Measurements from ENCODE around the gene C6. TPM values are rescaled to one million over a fixed set of nuclear protein-coding genes. Genes with fewer than 3 reads are reported as not detected.
A peak's percentile ranks its signal among the peaks of the same experiment; 100 is the strongest.

The C6 gene
- total and polyA plus RNA-seq, 2 of the 13 experiments (the other 11 are each of a cell fraction or from before 2014, with no cell fraction given) = 0.28 to 4.7 TPM

GRCh38 chr5:41194339-41194738, 19.0 kb downstream of the C6 start (continued):
- TF ChIP-seq AHDC1 (CRISPR knock-in tag; IDR thresholded peaks at IDR 0.05; ENCODE audit: borderline replicate concordance) = no peak
- no peak for TF ChIP-seq HMGXB4 (CRISPR knock-in tag; IDR thresholded peaks at IDR 0.05; ENCODE audit: borderline replicate concordance in 1 of 2, low read depth in 1 of 2)

GRCh38 chr5:41193456-41194205, 19.7 kb downstream of the C6 start:
- no peak overlapping the region for H3K27ac ChIP-seq (ENCODE audit: extremely low read length, insufficient read depth, low read length)
- no peak overlapping the region for H3K9ac ChIP-seq (ENCODE audit: insufficient read depth, low read depth, low read length)
- intact Hi-C loops (cut with micrococcal nuclease; ENCODE audit: unreplicated experiment) = loop anchor here (5.0 kb wide), 1 partner anchor 1486 kb away; no protein-coding TSS in a partner anchor
- ATAC-seq = peak; percentile 75
- peak; percentile 58 for DNase-seq (ENCODE audit: low spot score)
- peaks cover 7% of the 10 kb centered on the region; the same call in 1 of the 2 replicates for H3K4me1 ChIP-seq (ENCODE audit: insufficient read depth, low read length)
- peak; percentile 36 for FAIRE-seq
- no TSS peak for BruUV-seq (replicated peaks)
- H3K36me3 ChIP-seq (replicated peaks in 1 of 2; ENCODE audit: control insufficient read depth in 1 of 2, insufficient read depth in 2 of 2, low read length in 2 of 2) = no peaks in the 10 kb centered on the region
- H3K9me3 ChIP-seq (ENCODE audit: low read length) = no peaks in the 10 kb centered on the region
- no peak overlapping the region for H3K4me3 ChIP-seq (replicated peaks in 1 of 3; ENCODE audit: insufficient read depth in 1 of 3, low read depth in 2 of 3, low read length in 3 of 3)
- H3K79me2 ChIP-seq (ENCODE audit: insufficient read depth, low read length) = no peaks in the 10 kb centered on the region
- ChIA-PET CTCF (ENCODE audit: low intra/inter-chr PET ratio, low total read pairs) (no interaction called here), POLR2A (no interaction called here)
- H3K4me2 ChIP-seq (ENCODE audit: low read depth, low read length) = no peak overlapping the region
- whole genome bisulfite sequencing (ENCODE audit: low lambda C conversion rate) = 7% methylated on average over 5 of the region's 5 CpGs
- no peak overlapping the region for H2AFZ ChIP-seq (ENCODE audit: low read length)
- in situ Hi-C loops (cut with HindIII; ENCODE audit: extremely low pct_ligation_motif_present, low pct_unique_long_range_greater_than_20kb) = no loop called here
- no peaks in the 10 kb centered on the region for H4K20me1 ChIP-seq (ENCODE audit: insufficient read depth, low read length)
- no peaks in the 10 kb centered on the region for H3K27me3 ChIP-seq (ENCODE audit: control insufficient read depth in 1 of 2, insufficient read depth in 2 of 2, low read length in 2 of 2)
- TF ChIP-seq FOXA3 (CRISPR knock-in tag; IDR thresholded peaks at IDR 0.05) (peak; percentile 30; the same call in 1 of the 2 replicates), ZFY (CRISPR knock-in tag; IDR thresholded peaks at IDR 0.05) (no peak), FOXA1 (IDR thresholded peaks at IDR 0.05) (no peak), FOXA1 (CRISPR knock-in tag; IDR thresholded peaks at IDR 0.05) (peak; percentile 83), POGK (CRISPR knock-in tag; conservative IDR thresholded peaks at IDR 0.05) (no peak), CEBPB (IDR thresholded peaks at IDR 0.05; ENCODE audit: borderline replicate concordance, low read depth, low read length) (0 out of 2 replicates have a peak, but pooled peaks have one; percentile 17), POGZ (CRISPR knock-in tag; IDR thresholded peaks at IDR 0.05) (peak; percentile 48), MAF1 (CRISPR knock-in tag; IDR thresholded peaks at IDR 0.05; ENCODE audit: borderline replicate concordance) (no peak)

All from HepG2 (cell line).